H1 (cell line): ENCODE data around the gene DUSP7. TPM values are rescaled to one million over a fixed set of nuclear protein-coding genes. Genes with fewer than 3 reads are reported as not detected.

Source experiments
- CTCF ChIA-PET: fragments of 300-600 bp; sonication (Branson Sonifier 250); formaldehyde crosslinking; loops from one replicate; lab custom pipeline; 2021; ENCODE audit not compliant: partially characterized antibody; lab: Charles Lee
- POLR2A ChIA-PET: fragments of 300-600 bp; sonication (Branson Sonifier 250); formaldehyde crosslinking; loops from one replicate; lab custom pipeline; 2021; ENCODE audit warnings: inconsistent platforms; ENCODE audit not compliant: partially characterized antibody; lab: Charles Lee
- DNase-seq, 2 experiments: peaks; one replicate each; pipeline versions ENCODE4 v3.0.0 to v3.0.0-alpha.2; 2010 to 2022; ENCODE audit warnings: low spot score in 2 of 2, low read depth in 1 of 2, mixed read lengths in 1 of 2
- FAIRE-seq: peaks from 2 replicates; lab custom pipeline; 2011; peaks lifted over from hg19 to GRCh38; lab: Jason Lieb, UNC
- H2AFZ ChIP-seq: 2 replicates; pipeline ENCODE4 v1.8.1; 2012; ENCODE audit warnings: low read length, inconsistent platforms
- H2AK5ac ChIP-seq: 2 replicates; pipeline ENCODE4 v1.6.1; 2013; ENCODE audit warnings: low read depth, low read length
- H2BK120ac ChIP-seq: replicated peaks from 2 replicates; pipeline ENCODE3; 2013; ENCODE audit warnings: low read depth, low read length, inconsistent platforms
- H2BK12ac ChIP-seq: 2 replicates; pipeline ENCODE4 v1.6.1; 2013; ENCODE audit warnings: low read depth, low read length
- H2BK15ac ChIP-seq: 2 replicates; pipeline ENCODE4 v1.6.1; 2013; ENCODE audit warnings: low read length
- H2BK20ac ChIP-seq: 2 replicates; pipeline ENCODE4 v1.6.1; 2013; ENCODE audit warnings: low read length
- H2BK5ac ChIP-seq: 2 replicates; pipeline ENCODE4 v1.6.1; 2013; ENCODE audit warnings: low read depth, low read length
- H3K14ac ChIP-seq: 2 replicates; pipeline ENCODE4 v1.6.1; 2013; ENCODE audit warnings: inconsistent platforms; ENCODE audit not compliant: insufficient read length
- H3K18ac ChIP-seq: 2 replicates; pipeline ENCODE4 v1.6.1; 2013; ENCODE audit warnings: low read length; ENCODE audit errors: extremely low read depth
- H3K23ac ChIP-seq: 2 replicates; pipeline ENCODE4 v1.6.1; 2013; ENCODE audit warnings: inconsistent platforms; ENCODE audit not compliant: insufficient read length
- H3K23me2 ChIP-seq: 2 replicates; pipeline ENCODE4 v1.6.1; 2013; ENCODE audit warnings: low read depth, low read length
- H3K27ac ChIP-seq: 2 replicates; pipeline ENCODE4 v1.6.1; 2011; ENCODE audit warnings: low read depth, low read length, inconsistent platforms
- H3K27me3 ChIP-seq, 4 experiments: replicated peaks in 1 of 4; 1 replicate in 1 of 4; 2 replicates in 3 of 4; pipeline versions ENCODE4 v1.6.1 to v1.8.1; 2011 to 2013; ENCODE audit warnings: low read length in 3 of 4, mild to moderate bottlenecking in 3 of 4, inconsistent platforms in 2 of 4, mixed read lengths in 2 of 4, moderate library complexity in 1 of 4; ENCODE audit not compliant: control insufficient read depth in 3 of 4, insufficient read depth in 3 of 4; ENCODE audit errors: extremely low read depth in 1 of 4
- H3K36me3 ChIP-seq, 4 experiments: 2 replicates each; pipeline versions ENCODE4 v1.6.1 to v1.8.1; 2011 to 2013; ENCODE audit warnings: mild to moderate bottlenecking in 4 of 4, low read length in 3 of 4, moderate library complexity in 2 of 4, control low read depth in 1 of 4, inconsistent platforms in 1 of 4; ENCODE audit not compliant: insufficient read depth in 4 of 4, control insufficient read depth in 2 of 4
- H3K4ac ChIP-seq: replicated peaks from 2 replicates; pipeline ENCODE3; 2013; ENCODE audit warnings: low read length, low read depth, mixed read lengths, inconsistent platforms; ENCODE audit not compliant: insufficient read length
- H3K4me1 ChIP-seq, 4 experiments: replicated peaks in 1 of 4; 1 replicate in 1 of 4; 2 replicates in 3 of 4; pipeline versions ENCODE4 v1.6.1 to v1.8.1; 2011 to 2013; ENCODE audit warnings: low read length in 3 of 4, inconsistent platforms in 2 of 4, mixed read lengths in 1 of 4; ENCODE audit not compliant: insufficient read depth in 4 of 4, control insufficient read depth in 3 of 4
- H3K4me2 ChIP-seq, 2 experiments: 2 replicates each; pipeline versions ENCODE4 v1.6.1 to v1.8.1; 2011 to 2013; ENCODE audit warnings: low read depth in 2 of 2, low read length in 2 of 2, control low read depth in 1 of 2, inconsistent platforms in 1 of 2, mild to moderate bottlenecking in 1 of 2; ENCODE audit not compliant: insufficient read depth in 1 of 2
- H3K4me3 ChIP-seq, 4 experiments: fragments of 200-600, 300-600 bp in 1 of 4; sonication (generic), shearing (Covaris generic), sonication (Bioruptor Twin) in 1 of 4; 2 replicates each; pipeline versions ENCODE4 v1.5.1 to v1.8.1; 2011 to 2016; ENCODE audit warnings: low read length in 4 of 4, low read depth in 3 of 4, control low read depth in 2 of 4, inconsistent platforms in 2 of 4, mild to moderate bottlenecking in 2 of 4, mixed read lengths in 1 of 4, moderate library complexity in 1 of 4; ENCODE audit not compliant: insufficient read depth in 2 of 4; ENCODE audit errors: extremely low read depth in 1 of 4
- H3K56ac ChIP-seq: replicated peaks from 2 replicates; pipeline ENCODE3; 2013; ENCODE audit warnings: low read depth, mild to moderate bottlenecking, mixed read lengths, low read length, inconsistent platforms; ENCODE audit not compliant: insufficient read length
- H3K79me1 ChIP-seq: 2 replicates; pipeline ENCODE4 v1.6.1; 2013; ENCODE audit warnings: low read depth, low read length, control low read depth
- H3K79me2 ChIP-seq, 2 experiments: 2 replicates each; pipeline versions ENCODE4 v1.6.1 to v1.8.1; 2012 to 2013; ENCODE audit warnings: low read length in 2 of 2, mild to moderate bottlenecking in 2 of 2, inconsistent platforms in 1 of 2; ENCODE audit not compliant: insufficient read depth in 2 of 2, control insufficient read depth in 1 of 2
- H3K9ac ChIP-seq, 4 experiments: replicated peaks in 1 of 4; 1 replicate in 1 of 4; 2 replicates in 3 of 4; pipeline versions ENCODE4 v1.6.1 to v1.8.1; 2011 to 2013; ENCODE audit warnings: low read depth in 3 of 4, low read length in 3 of 4, control low read depth in 2 of 4, mild to moderate bottlenecking in 2 of 4, moderate library complexity in 2 of 4, inconsistent platforms in 1 of 4; ENCODE audit errors: extremely low read depth in 1 of 4
- H3K9me3 ChIP-seq, 2 experiments: 2 replicates each; pipeline versions ENCODE4 v1.6.1 to v1.8.1; 2012 to 2013; ENCODE audit warnings: mild to moderate bottlenecking in 2 of 2, moderate library complexity in 2 of 2, control low read depth in 1 of 2, inconsistent platforms in 1 of 2, low read depth in 1 of 2, low read length in 1 of 2, mixed read lengths in 1 of 2; ENCODE audit not compliant: insufficient read depth in 2 of 2
- H4K20me1 ChIP-seq, 2 experiments: replicated peaks in 1 of 2; 2 replicates each; pipeline versions ENCODE3 to v1.8.1; 2011 to 2013; ENCODE audit warnings: inconsistent platforms in 2 of 2, low read length in 2 of 2, mild to moderate bottlenecking in 1 of 2; ENCODE audit not compliant: insufficient read depth in 2 of 2, control insufficient read depth in 1 of 2
- H4K5ac ChIP-seq: 2 replicates; pipeline ENCODE4 v1.6.1; 2013; ENCODE audit warnings: low read length, low read depth, mixed read lengths, inconsistent platforms; ENCODE audit not compliant: insufficient read length
- H4K8ac ChIP-seq: 2 replicates; pipeline ENCODE4 v1.8.0; 2013; ENCODE audit warnings: mild to moderate bottlenecking, moderate library complexity, low read length, inconsistent platforms; ENCODE audit not compliant: insufficient read depth; ENCODE audit errors: extremely low read depth
- H4K91ac ChIP-seq: replicated peaks from 2 replicates; pipeline ENCODE3; 2013; ENCODE audit warnings: low read length, mixed read lengths, inconsistent platforms; ENCODE audit not compliant: insufficient read length
- ATF3 ChIP-seq: IDR thresholded peaks from 2 replicates; pipeline ENCODE4 v1.6.1; 2011; ENCODE audit warnings: low read depth, mild to moderate bottlenecking, low read length; ENCODE audit not compliant: insufficient read depth
- CREB1 ChIP-seq: IDR thresholded peaks from 2 replicates; pipeline ENCODE4 v1.6.1; 2012; ENCODE audit warnings: inconsistent platforms
- CTCF ChIP-seq, 3 experiments: IDR thresholded peaks; 1 replicate in 2 of 3; 2 replicates in 1 of 3; pipeline versions ENCODE4 v1.5.1 to v1.6.1; 2011; ENCODE audit warnings: low read length in 3 of 3, mild to moderate bottlenecking in 3 of 3, inconsistent platforms in 2 of 3, low read depth in 1 of 3, moderate library complexity in 1 of 3; ENCODE audit not compliant: insufficient read depth in 1 of 3; ENCODE audit errors: control extremely low read depth in 1 of 3
- E2F6 ChIP-seq: IDR thresholded peaks from 2 replicates; pipeline ENCODE4 v1.6.1; 2012; ENCODE audit warnings: inconsistent platforms
- JUN ChIP-seq: IDR thresholded peaks from 2 replicates; pipeline ENCODE4 v1.6.1; 2011; ENCODE audit warnings: low read depth, mild to moderate bottlenecking, improper control_type of control experiment, low read length
- KDM4A ChIP-seq: IDR thresholded peaks from one replicate; pipeline ENCODE4 v1.7.1; 2012; ENCODE audit warnings: low read depth, mild to moderate bottlenecking, moderate library complexity, low read length, inconsistent platforms; ENCODE audit not compliant: severe bottlenecking
- MAFK ChIP-seq: IDR thresholded peaks from 2 replicates; pipeline ENCODE4 v1.6.1; 2012; ENCODE audit warnings: low read depth, mild to moderate bottlenecking, improper control_type of control experiment, low read length
- POU5F1 ChIP-seq: IDR thresholded peaks from 2 replicates; pipeline ENCODE4 v1.6.1; 2011; ENCODE audit warnings: low read depth, mild to moderate bottlenecking, low read length, moderate library complexity
- SIX5 ChIP-seq: IDR thresholded peaks from 2 replicates; pipeline ENCODE4 v1.6.1; 2011; ENCODE audit warnings: mild to moderate bottlenecking, low read depth, low read length
- TAF7 ChIP-seq: optimal IDR thresholded peaks from 2 replicates; pipeline ENCODE3; 2011; ENCODE audit warnings: low read depth, mild to moderate bottlenecking, inconsistent platforms, low read length, moderate library complexity, borderline replicate concordance
- WGBS, 2 experiments: shearing (Covaris generic) in 1 of 2; methylation state at CpG; one replicate each; pipeline versions ENCODE4 v1.1.6 to v1.1.7; 2013 to 2015; ENCODE audit warnings: low lambda C conversion rate in 2 of 2, mixed read lengths in 2 of 2, inconsistent platforms in 1 of 2, low coverage in 1 of 2, missing lambda C conversion rate in 1 of 2; ENCODE audit not compliant: insufficient replicate concordance in 2 of 2, insufficient coverage in 1 of 2, insufficient read length in 1 of 2; ENCODE audit errors: extremely low coverage in 1 of 2, missing lambda C conversion rate in 1 of 2; 5-methylcytosine and 5-hydroxymethylcytosine counted together
- polyA plus RNA-seq, 7 experiments: library from polyadenylated mRNA; depleted of rRNA in 3 of 7; stranded (reverse) in 5 of 7; unstranded in 2 of 7; fragments of >200 nt in 5 of 7; fragments of 200-250 nt in 2 of 7; gene quantifications; 1 replicate in 5 of 7; 2 replicates in 1 of 7; 4 replicates in 1 of 7; pipeline versions ENCODE4 v1.2.1 to v1.2.3, GENCODE V29; 2011 to 2013; ENCODE audit warnings: missing spikeins in 2 of 7, mixed read lengths in 2 of 7
- total RNA-seq: library from RNA; stranded (reverse); fragmentation: NEBNext Ultra II Directional; extraction: Animal tissue kit (Norgen Biotek cat#: 25700); gene quantifications from 2 replicates; pipeline ENCODE4 v1.2.1, GENCODE V29; 2021

Gene DUSP7
- total and polyA plus RNA-seq, 2 of the 8 experiments (the other 6 are each of a cell fraction or from before 2014, with no cell fraction given): 19.4 to 24.9 TPM

GRCh38 chr3:52089691-52090090 lies 33.3 kb upstream of the DUSP7 start:
- no peak for FAIRE-seq
- Histone ChIP-seq H3K27me3 (no peaks in the 10 kb centered on the region), H2AK5ac (no peak overlapping the region), H3K56ac (no peak overlapping the region), H3K23me2 (no peaks in the 10 kb centered on the region), H3K27ac (no peak overlapping the region), H2BK120ac (no peak overlapping the region), H3K79me2 (no peaks in the 10 kb centered on the region), H3K79me1 (no peaks in the 10 kb centered on the region), H3K14ac (no peak overlapping the region), H2AFZ (no peak overlapping the region), H4K20me1 (peaks cover 4 to 6% of the 10 kb centered on the region in 2 experiments), H4K8ac (no peak overlapping the region), H3K36me3 (peaks cover 0 to 9% (median 3%) of the 10 kb centered on the region in 4 experiments; a peak in 3 of 8 replicates), H3K18ac (no peak overlapping the region), H3K4me3 (no peak overlapping the region), H4K5ac (no peak overlapping the region), H4K91ac (no peak overlapping the region), H3K9me3 (no peaks in the 10 kb centered on the region), H2BK5ac (no peak overlapping the region), H3K23ac (no peak overlapping the region), H2BK20ac (no peak overlapping the region), H3K4me1 (peaks cover 0 to 4% (median 0%) of the 10 kb centered on the region in 4 experiments; a peak in 2 of 7 replicates), H3K9ac (no peak overlapping the region), H2BK12ac (no peak overlapping the region), H2BK15ac (no peak overlapping the region), H3K4me2 (no peak overlapping the region), H3K4ac (no peak overlapping the region)
- DNase-seq: no peak
- ChIA-PET POLR2A (interaction anchor here (1.1 kb wide), 1 partner anchor 98 kb away, joined by 4 read pairs; no protein-coding TSS in a partner anchor), CTCF (interaction anchor here (2.0 to 14.6 kb wide), 3 partner anchors 19 to 83 kb away, joined by 6 to 168 read pairs (median 12); no protein-coding TSS in a partner anchor)
- WGBS, 2 experiments: 87% methylated on average over 4 of the region's 4 CpGs; no CpG with 5 or more reads in 1 of the 2 experiments
- TF ChIP-seq ATF3 (no peak), MAFK (no peak), E2F6 (no peak), JUN (no peak), KDM4A (no peak), TAF7 (no peak), POU5F1 (no peak), CTCF (IDR thresholded peaks at IDR 0.05; ENCODE audit: control extremely low read depth in 1 of 3, insufficient read depth in 1 of 3, low read depth in 1 of 3, low read length in 3 of 3) (no peak), CREB1 (no peak), SIX5 (no peak)
